Ramos (cell line): ENCODE data around the gene CLTB.

ENCODE experiments used
- in situ Hi-C: fragments of 300-500 bp; cut with MboI; formaldehyde crosslinking; loops from one replicate; pipeline ENCODE4 v1.14.3; 2022; ENCODE audit warnings: low sequenced_read_pairs; ENCODE audit not compliant: unreplicated experiment

CLTB gene

DNA sequence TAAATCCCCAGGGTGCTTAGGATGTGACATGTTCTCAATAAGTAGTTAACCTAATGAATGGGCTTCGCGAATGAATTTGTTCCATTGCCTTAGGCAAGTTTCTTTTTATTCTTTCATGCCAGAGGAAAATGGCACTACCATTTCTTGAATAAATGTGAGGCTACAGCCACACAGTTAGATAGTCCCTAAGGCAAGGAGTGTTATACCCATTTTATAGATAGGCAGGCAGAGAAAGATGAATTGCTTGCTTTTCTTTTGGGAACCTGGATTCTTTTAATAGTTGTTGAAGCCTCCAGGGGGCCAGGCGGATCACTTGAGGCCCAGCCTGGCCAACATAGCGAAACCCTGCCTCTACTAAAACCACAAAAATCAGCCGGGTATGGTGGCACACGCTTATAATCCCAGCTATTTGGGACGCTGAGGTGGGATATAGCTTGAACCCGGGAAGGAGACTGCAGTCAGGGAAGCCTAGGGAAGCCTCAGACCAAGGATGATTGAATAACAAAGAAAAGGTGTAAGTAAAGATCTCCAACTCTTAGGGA is 28.9 kb downstream of the CLTB start:
- in situ Hi-C loops: no loop called here

DNA sequence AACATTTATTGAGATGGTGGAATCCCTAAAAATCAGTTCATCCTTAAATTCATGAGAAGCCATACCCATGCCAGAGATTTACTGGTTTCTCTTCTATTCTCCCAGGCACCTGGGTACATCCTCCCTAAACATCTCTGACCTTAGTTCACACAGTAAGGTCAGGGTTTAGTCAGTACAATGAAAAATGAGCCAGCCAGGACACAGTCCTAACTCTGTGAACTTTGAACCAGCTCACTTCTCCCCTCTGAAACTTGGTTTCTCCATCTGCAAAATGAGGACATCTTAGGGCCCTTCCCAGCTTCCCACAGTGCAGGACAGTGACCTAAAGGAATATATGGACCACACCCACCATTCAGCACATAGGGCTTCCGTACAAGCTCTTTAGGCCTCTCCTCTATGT is 29.8 kb downstream of the CLTB start:
- in situ Hi-C loops: no loop called here

DNA sequence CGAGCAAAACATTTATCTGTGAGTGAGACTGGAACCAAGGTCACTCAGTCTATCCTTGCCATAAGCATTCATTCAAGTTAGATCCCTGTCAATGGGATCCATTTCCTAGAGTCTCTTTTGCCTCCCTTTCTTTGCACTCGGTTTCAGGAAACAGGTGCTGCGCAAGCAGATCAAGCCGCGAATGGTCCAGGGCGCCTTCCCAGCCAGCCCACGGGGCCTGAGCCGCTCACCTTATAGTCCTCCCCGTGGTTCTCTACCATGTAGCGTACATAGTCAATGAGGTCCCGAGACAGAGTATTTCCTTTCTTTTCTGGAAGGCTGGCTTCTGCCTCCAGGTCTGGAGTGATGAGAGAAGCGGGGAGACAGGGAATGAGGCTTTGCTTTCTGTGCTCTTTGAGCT is 31.3 kb downstream of the CLTB start:
- in situ Hi-C loops: no loop called here

DNA sequence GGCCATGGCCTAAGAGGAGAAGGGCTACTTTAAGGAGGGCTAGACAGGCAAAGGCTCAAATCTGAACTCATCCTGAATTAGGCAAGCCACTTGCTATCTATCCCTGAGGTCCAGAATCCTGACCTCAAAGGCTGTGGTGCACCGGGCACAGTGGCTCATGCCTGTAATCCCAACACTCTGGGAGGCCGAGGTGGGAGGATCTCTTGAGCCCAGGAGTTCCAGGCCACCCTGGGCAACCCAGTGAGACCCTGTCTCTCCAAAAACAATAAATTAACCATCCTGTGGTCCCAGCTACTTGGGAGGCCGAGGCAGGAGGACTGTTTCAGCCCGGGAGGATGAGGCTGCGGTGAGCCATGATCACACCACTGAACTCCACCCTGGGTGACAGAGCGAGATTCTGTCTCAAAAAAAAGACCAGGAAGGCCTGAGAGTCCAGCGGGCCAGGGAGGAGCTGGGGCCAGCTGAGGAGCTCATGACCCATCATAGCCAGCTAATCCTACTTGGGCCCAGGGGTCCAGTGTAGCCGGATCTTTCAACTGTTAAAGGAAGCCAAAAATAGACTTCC is 31.9 kb downstream of the CLTB start:
- in situ Hi-C loops: no loop called here

DNA sequence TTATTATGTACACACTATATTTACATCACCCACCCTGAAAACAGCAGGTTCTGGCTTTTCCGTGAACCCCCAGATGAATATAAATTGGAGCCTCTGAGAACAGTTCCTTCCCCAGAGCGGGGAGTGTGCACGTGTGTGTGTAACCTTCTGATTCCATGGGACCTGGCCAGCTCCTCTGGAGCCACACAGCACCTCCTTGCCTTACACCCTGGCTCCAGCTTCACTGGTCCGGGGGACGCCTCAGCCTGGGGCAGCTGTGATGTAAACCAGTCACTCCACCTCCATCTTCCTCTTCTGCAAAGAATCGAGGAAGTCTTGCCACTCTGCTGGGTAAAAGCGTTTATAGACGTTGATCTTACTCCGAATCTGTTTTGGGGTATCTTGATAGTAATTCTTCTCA is 32.4 kb downstream of the CLTB start:
- in situ Hi-C loops: no loop called here

DNA sequence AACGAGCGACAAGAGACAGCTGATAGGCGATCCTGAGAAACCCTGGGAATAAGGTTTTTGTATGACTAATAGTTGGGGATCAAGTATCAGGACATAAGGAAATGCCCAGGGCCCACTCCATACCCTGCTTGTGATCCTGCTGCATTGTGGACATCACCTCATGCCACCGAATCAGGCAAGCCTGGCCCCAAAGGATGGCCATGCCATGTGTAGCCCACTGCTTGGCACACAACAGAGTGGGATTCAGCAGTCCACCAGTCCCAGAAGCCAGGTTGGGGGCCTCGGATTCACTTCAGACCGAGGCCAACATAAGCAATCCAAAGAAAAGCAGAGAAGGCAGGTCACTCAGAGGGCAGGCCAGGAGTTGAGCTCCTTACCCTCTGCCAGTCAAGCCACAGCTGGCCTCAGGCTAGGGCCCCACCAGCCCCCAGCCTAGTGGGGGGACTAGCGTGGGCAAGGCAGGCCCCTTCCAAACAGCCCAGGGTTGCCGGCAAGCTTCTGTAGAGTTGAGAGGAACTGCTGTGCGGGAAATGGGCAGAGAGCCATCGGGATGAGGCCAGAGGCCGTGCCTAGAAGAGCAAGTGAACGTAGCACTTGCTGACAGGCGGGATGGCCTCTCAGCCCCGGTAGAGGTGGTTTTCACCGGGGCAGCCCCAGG is 33.0 kb downstream of the CLTB start:
- in situ Hi-C loops: no loop called here

DNA sequence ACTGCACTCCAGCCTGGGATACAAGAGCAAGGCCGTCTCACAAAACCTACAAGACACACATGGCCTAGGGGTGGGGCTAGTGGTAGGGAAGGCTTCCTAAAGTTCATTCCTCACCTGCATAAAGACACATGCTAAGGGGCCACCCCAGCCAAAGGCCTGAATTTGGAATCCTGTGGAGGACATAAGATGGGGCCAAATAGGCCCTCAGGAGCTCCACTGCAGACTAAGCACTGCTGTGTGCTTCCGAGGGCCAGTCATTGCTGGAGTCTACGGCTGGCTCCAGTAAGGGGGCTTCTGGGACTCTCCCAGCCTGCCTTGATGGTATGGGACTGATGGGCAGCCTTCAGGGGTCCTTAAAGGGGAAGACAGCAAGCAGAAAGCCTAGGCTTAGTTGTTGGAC is 33.6 kb downstream of the CLTB start:
- in situ Hi-C loops: no loop called here

DNA sequence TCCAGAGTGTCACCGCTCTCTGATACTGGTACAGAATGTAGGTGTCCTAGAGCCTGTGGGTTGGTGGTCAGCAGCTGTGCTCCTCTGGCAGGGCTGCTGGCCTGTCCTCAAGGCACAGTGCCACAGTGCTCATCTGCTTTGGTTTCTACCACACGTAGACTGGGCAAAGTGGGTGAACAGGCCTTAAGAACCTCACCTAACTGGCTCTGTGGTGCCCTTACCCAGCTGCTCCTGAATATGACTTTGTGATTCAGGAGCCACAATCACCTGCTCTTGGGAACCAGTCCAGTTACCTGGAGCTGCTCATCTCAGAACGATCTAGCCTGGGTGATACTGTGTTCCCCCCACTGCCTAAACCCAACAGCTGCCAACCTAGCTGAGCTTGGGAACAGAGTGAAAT is 34.4 kb downstream of the CLTB start:
- in situ Hi-C loops: no loop called here

DNA sequence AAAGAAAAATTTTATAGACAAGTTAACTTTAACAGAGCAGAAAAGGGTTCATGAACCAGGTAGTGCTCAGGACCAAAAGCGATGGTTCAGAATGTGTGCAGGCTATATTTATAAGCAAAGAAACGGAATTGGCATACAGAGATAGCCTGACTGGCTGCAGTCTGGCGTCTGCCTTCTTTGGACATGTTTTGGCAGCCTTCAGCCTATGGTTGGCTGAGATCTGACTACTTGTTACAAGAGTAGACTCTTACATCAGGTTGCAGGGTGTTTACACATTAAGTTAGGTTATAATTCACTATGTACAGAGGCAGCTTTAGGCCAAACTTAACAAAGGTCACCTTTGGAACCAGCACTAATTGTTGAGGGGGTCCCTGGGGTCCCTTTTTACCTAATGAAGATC is 34.9 kb downstream of the CLTB start:
- in situ Hi-C loops: no loop called here

DNA sequence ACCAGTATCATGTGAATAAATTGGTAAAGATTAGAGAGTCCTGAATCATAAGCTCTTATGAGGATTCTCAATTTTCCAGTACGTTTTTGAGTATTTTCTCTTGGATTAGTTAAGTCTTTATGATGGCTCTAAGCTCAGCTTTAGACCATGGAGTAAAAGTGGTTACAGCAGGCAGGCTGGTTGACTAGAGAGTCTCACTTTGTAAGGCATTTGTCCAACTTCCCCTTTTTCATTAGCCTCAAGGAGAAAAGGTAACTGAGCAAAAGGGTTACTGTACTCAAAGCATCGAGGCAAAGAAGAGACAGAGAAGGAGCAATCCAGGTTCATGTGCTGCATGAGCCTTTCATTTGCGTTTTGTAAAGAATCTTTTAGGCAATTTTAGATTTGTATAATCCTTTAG is 36.5 kb downstream of the CLTB start:
- in situ Hi-C loops: no loop called here

DNA sequence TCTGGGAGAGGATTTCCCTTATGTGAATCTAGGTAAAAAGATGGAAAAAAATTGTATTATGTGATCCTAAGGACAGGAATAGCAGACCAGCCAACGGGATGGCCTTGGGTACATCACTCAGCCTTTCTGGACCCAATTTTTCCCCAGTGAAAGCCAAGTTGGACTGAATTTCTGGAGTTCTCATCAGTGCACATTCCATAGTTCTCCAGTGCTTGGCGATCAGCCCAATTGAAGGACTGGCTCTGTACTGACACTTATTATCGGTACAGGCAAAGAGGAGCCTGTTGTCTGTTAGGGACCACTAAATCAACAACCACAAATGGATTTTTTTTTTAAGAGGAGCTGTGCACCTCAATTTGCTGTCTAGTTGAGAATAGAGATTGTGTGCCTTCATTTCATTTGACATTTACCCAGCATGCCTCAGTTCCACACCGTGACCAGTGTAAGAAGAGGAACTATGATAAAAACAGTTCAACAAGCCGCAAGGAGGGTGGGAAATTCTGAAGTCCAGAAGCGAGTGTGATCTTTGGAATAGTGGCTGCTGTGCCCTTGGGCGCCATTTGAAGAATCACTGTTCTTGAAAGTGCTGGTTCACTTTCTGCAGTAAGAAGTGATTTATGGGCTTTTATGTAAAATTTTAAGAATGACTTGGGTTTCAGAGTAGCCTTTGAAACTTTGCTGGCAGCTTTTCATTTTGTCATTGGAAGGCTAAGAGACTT is 43.1 kb downstream of the CLTB start:
- in situ Hi-C loops: no loop called here

DNA sequence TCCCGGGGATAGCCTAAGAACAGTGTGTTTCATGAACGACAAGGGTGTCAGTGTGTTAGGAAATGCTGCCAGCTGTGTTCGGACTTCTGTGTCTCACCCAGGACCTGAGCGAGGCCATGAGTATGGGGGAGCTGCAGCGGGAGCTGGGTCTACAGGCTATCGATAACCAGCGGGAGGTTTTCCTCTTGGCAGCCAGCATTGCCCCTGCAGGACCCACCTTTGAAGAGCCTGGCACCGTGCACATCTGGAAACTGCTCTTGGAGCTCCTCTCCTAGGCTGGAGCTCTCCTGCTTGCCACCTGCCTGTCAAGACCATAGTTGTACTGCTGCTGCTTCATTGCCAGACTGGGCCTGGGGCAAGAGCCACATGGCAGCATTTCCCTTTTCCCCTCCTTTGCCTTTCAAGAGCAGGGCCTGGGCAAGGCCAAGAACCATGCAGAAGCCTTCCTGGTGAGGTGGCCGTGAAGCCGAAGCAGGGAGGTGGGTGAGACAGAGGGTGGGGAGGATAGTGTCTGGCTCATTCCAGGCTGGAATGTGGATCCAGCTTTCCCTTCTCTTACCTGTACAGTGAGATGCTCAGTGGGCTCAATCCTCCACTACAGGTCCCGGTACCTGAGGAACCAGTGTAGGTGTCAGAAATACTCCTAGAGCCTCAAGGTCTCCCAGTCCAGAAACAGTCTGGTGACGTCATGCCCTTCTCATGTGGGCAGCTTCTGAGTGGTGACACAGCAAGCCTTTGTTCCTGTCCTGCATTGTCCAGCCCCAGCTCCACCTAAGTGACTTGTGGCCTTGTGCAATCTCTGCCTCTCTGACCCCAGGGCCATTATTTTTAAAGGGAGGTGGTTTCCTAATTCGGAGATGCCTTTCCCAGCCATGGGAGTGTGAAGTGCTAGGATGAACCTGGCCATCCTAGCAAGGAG is 44.5 kb downstream of the CLTB start:
- in situ Hi-C loops: no loop called here

DNA sequence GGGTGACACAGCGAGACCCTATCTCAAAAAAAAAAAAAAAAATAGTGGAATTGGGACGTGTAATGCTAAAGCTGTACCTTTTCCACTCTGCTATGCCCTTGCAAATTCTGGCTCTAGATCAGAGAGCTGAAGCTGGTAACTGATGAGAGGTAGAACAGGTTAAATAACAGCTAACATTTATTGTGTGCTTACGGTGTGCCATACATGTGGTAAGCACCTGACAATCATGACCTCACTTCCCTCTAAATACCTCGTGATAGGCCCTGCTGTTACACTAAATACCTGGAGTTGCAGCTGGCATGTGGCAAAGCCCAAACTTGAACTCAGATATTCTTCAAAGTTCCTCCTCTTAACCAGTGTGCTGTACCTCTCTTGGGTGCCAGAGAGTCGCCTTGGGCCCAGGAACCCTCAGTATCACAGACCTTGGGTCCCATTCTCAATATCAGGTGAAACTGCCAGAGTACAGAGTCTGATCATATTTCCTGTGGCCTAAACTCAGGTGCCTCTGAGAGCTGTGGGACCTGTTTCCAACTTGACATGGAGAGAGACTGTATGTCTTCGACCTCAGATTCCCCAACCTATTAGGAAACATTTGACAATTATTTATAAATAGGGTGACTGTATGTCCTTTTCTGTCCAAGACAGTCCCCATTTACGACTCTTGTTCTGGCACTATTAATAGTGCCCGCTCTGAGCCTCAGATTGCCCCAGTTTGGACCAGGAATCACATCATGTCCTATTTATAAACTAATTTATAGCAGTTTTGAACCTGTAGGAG is 46.2 kb downstream of the CLTB start:
- in situ Hi-C loops: no loop called here

DNA sequence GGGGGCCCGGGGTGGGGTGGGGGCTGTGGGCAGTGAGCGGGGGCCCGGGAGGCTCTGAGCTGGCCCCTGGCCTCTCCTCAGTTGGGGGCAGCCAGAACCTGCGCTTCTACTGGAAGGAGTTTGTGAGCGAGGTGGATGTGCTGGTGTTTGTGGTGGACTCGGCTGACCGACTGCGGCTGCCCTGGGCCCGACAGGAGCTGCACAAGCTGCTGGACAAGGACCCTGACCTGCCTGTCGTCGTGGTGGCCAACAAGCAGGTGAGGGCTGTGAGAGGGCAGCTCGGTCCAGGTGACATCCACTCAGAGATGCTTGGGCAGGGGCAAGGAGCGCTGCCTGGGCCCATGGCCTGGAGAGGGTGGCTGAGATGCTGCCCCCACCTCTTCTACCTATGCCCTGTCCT is 47.6 kb downstream of the CLTB start:
- in situ Hi-C loops: no loop called here

DNA sequence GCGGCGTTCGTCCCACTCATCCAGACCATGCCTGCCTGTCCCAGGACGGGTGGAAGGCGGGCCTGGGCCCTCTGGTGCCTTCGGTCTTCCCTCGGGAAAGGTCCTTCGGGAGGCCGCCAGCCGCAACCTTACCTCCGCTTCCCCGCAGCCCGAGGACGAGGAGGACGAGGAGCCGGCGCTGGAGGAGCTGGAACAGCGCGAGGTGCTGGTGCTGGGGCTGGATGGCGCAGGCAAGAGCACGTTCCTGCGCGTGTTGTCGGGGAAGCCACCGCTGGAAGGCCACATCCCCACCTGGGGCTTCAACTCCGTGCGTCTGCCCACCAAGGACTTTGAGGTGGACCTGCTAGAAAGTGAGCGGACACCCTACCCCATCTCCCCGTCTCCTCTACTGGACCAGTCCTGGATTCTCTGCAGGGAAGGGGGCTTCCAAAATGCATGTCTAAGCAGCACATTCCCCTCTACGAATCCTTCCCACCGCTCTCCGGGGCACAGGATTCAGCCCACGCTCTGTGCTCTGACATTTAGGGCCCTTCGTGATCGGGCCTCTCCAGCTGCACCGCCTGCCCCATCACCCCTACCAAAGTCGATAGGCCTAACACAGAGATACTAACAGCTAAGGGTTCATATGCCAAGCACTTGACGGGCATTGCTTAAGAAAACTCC is 50.0 kb downstream of the CLTB start:
- in situ Hi-C loops: no loop called here

DNA sequence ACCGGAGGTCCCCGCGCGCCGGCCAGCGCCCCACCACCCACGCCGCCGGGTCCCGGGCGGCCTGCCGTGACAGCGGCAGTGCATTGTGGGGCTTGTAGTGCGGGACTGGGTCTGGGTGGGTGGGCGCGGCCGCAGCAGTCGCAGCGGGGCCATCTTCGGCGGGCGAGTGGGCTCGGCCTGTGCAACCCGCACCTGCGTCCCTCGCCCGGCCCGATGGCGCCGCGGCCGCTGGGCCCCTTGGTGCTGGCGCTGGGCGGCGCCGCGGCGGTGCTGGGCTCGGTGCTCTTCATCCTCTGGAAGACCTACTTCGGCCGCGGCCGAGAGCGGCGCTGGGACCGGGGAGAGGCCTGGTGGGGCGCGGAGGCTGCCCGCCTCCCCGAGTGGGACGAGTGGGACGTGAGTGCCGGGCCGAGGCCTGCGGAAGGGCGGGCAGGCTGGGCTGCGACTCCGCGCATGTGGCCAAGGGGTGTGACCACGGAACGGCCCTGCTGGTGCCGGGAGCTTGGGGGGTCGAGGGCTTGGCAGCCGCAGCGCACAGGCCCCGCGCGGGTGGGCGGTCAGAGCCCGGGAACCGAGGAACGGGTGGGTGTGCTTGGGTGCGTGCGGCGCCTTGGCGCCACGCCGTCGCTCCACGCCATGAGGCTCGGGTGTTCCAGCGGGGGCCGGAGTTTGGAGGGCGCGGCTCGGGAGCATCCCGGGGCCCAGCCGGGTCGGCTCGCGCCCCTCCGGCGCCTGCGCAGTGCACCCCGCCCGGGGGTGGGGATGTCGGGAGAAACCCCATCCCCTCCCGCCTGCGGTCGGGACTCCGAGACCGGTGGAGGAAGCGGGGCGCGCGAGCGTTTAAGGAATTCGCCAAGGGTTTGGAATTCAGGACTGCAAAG is 50.7 kb downstream of the CLTB start, which contains the start of gene ARL10:
Gene ARL10, plus strand, starts transcription at position 137 of the 881 bp plus-strand sequence. Its CDS starts 77 bp downstream, at position 214.
- in situ Hi-C loops: no loop called here

DNA sequence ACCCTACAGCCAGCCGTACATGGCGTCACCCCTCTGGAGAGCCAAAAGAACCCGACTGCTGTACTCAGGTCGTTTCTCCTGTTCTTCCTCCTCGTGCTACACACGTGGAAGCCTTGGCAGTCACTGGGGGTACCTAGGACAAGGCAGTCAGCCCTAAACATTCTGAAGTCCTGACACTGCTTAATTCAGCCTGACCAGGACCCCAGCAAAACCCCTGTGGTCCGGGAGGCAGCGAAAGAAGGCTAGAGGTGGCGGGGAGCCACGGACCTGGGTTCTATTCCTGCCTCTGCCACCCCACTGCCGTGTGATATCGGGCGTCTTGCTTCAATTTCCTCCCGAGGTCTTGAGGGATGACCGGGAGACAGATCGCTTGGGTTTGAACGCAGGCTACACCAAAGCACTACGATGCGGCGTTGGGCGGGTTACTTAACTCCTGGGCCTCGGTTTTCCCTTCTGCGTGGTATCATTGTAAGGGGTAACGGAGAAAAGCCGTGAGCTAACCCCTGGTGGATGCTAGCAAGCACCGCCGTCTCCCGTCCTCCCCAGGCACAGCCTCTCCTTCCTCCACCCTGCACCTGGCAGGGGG is 51.5 kb downstream of the CLTB start:
- in situ Hi-C loops: no loop called here

DNA sequence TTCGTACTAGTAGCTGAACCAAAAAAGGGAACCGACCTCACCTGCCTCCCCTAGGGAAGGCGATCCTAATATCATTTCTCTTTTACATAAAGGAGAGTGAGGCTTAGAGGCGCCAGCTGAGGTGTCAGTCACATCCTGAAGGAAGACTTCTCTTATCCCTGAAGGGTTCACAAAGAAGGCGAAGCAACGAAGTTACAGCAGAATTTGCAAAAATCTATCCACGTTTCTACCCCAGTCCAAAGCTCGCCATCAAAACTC is 54.2 kb downstream of the CLTB start:
- in situ Hi-C loops: no loop called here
